ENCODE results near the gene RBBP8NL.
A peak's percentile ranks its signal among the peaks of the same experiment; 100 is the strongest.

The RBBP8NL gene

DNA sequence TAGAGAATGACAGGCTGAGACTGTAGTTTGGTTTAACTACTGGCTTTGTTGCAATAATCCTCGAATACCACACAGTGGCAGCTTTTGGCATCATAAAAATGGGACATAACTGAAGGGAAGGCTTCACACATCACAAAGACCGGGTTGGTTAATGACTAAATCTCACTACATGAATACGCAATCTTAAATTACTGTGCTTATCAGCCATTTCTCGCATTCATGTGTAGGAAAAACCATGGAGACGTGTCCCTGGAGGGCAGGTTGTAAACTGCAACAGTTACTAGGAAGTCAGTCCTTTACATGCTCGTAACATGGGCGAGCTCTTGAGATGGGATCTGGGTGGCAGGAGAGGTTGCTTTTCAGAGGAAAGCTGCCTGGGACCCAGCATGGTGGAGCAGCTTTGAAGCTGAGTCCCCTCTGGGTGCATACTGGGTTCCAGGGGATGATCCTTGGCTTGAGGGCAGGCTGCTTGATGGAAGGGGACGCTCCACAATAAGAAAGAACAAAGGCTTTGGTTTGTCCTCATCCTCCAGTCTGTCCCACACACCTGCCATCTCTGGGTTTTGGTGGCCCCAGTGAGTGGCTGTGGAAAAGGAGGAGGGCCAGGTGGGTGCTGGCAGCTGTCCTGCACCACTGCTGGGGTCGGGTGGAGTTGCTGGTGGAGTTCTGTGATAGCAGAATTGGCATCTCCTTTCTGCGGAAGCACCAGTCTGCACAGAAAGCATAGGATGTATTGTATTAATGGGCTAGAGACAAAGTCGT lies 38.3 kb downstream of the RBBP8NL start:
- Histone ChIP-seq H3K9me3 (no peaks in the 10 kb centered on the region), H3K4me3 (no peak overlapping the region), H3K4me1 (peaks cover 0 to 29% (median 24%) of the 10 kb centered on the region in 4 donors), H3K36me3 (peaks cover 0 to 61% (median 51%) of the 10 kb centered on the region in 3 donors), H3K27me3 (no peaks in the 10 kb centered on the region), H3K27ac (no peak overlapping the region)
- no peak for DNase-seq
- intact Hi-C loops (cut with DNase I; ENCODE audit: low total_unique reads) = no loop called here
- TF ChIP-seq, protein P1, sequence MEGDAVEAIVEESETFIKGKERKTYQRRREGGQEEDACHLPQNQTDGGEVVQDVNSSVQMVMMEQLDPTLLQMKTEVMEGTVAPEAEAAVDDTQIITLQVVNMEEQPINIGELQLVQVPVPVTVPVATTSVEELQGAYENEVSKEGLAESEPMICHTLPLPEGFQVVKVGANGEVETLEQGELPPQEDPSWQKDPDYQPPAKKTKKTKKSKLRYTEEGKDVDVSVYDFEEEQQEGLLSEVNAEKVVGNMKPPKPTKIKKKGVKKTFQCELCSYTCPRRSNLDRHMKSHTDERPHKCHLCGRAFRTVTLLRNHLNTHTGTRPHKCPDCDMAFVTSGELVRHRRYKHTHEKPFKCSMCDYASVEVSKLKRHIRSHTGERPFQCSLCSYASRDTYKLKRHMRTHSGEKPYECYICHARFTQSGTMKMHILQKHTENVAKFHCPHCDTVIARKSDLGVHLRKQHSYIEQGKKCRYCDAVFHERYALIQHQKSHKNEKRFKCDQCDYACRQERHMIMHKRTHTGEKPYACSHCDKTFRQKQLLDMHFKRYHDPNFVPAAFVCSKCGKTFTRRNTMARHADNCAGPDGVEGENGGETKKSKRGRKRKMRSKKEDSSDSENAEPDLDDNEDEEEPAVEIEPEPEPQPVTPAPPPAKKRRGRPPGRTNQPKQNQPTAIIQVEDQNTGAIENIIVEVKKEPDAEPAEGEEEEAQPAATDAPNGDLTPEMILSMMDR (IDR thresholded peaks at IDR 0.05) = no peak

DNA sequence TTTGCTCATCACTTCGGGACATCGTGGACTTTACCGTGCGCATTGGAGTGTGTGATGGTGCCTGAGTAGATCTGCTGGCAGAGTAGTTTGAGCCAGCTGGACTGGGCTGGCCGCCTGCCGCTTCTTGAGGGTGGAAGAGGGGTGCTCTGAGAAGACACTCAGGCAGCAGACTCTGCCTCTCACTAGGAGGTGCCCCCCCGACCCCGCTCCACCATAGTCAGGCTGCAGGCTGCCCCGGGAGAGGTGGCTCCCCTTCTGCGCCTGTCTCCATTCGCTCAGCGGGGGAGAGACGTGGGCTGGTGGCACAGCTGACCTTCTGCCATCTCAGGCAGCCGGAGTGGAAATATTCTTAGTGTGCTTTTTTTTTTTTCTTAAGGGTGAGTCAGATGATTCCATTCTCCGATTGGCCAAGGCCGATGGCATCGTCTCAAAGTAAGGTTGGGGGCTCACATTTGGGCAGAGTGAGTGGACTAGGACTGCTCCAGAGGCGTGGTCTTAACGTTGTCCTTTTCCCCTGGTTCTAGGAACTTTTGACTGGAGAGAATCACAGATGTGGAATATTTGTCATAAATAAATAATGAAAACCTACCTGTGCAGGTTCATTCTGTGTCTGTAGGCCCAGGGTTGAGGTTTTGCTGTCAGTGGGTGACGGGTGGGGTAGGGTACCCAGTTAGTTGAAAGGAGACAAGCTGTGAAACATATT lies 39.3 kb downstream of the RBBP8NL start:
- no peak for DNase-seq
- Histone ChIP-seq H3K4me1 (peaks cover 0 to 29% (median 24%) of the 10 kb centered on the region in 4 donors), H3K4me3 (peak overlapping the region; percentile 96 to 97), H3K36me3 (peaks cover 0 to 52% (median 42%) of the 10 kb centered on the region in 3 donors), H3K27me3 (no peaks in the 10 kb centered on the region), H3K9me3 (no peaks in the 10 kb centered on the region), H3K27ac (peak overlapping the region; percentile 97 to 98)
- intact Hi-C loops (cut with DNase I; ENCODE audit: low total_unique reads) = loop anchor here (2.0 kb wide), 1 partner anchor 143 kb away; no protein-coding TSS in a partner anchor
- TF ChIP-seq, protein P1 (IDR thresholded peaks at IDR 0.05) = no peak

DNA sequence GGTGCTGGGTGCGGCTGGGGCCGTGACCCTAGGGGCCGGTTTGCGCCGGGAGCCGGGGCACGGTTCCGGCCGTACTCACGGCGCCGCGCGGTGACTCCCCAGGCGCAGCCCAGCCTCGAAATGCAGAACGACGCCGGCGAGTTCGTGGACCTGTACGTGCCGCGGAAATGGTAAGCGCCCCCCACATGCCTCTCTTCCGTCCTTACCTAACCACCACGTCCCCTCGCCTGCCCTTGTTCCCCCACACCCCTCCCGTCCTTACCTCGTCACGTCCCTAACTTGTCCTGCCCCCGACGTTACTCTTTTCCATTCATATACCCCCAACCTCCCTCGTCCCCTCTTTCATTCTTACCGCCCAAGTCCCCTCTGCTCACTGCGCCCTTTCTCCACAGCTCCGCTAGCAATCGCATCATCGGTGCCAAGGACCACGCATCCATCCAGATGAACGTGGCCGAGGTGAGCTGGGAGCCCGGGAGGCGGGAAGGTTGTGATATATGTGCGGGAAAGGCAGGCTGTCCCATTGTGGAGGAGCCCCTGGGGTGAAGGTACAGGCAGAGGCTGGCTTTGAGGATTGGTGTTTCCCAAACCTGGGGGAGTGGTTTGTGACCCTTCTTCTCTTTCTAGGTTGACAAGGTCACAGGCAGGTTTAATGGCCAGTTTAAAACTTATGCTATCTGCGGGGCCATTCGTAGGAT lies 40.0 kb downstream of the RBBP8NL start:
- TF ChIP-seq, protein P1 (IDR thresholded peaks at IDR 0.05) = no peak
- Histone ChIP-seq H3K36me3 (peaks cover 0 to 45% (median 37%) of the 10 kb centered on the region in 3 donors), H3K9me3 (no peaks in the 10 kb centered on the region), H3K4me3 (peak overlapping the region; percentile 96 to 97), H3K27me3 (no peaks in the 10 kb centered on the region), H3K27ac (peak overlapping the region; percentile 97 to 98), H3K4me1 (peaks cover 0 to 32% (median 27%) of the 10 kb centered on the region in 4 donors)
- DNase-seq = no peak
- intact Hi-C loops (cut with DNase I; ENCODE audit: low total_unique reads) = loop anchor here (2.0 kb wide), 1 partner anchor 143 kb away; no protein-coding TSS in a partner anchor

DNA sequence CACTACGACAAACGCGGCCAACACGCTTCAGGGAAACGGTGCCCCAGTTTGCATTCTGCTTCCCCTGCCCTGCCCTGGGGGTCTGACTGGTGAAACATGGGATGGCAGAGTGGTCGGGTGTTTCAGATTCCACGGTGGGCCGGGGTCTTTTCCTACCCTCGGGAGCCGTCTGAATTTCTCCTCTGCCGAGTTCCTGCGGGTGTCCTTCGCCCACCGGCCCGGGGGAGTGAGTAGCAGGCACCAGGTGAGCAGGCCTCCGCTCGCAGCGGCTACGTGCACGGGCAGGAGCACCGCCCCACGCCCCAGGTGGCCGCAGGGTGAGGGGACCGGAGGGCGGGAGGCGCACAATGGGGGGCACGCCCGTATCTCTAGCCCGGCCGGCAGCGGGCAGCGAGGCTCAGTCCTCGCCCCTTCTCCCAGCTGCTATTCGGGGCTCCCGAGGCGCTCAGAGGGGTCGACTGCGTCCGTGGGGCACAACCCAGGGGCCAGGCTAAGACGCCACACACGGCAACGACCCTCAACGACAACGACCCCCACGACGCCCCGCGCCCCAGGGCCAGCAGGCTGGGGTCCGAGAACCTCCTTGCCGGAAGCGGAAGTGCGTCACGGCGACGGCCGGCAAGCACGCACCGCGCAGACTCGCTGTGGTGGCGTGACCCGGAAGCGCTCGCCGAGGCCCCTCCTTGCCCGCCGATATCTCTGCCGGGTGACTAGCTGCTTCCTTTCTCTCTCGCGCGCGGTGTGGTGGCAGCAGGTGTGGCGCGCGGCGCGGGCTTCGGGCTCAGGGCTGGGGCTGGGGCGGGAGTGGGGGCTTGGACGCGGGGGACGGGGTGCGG lies 40.7 kb downstream of the RBBP8NL start, which contains the start of gene RPS21:
TSS of gene RPS21 (plus strand) at position 721 of the 836 bp plus-strand sequence. CDS start 236 bp downstream, outside the sequence.
- peak; percentile 90 to 95 for DNase-seq
- TF ChIP-seq, protein P1 (IDR thresholded peaks at IDR 0.05) = no peak

More for the DNA sequence above, 40.7 kb downstream of the RBBP8NL start, which contains the start of gene RPS21:
- no peaks in the 10 kb centered on the region for H3K27me3 ChIP-seq
- H3K4me1 ChIP-seq = peaks cover 0 to 34% (median 29%) of the 10 kb centered on the region in 4 donors
- H3K27ac ChIP-seq = peak within 1 kb of the TSS; percentile 97 to 98
- no peaks in the 10 kb centered on the region for H3K9me3 ChIP-seq
- H3K4me3 ChIP-seq = peak within 1 kb of the TSS; percentile 96 to 97
- peaks cover 0 to 37% (median 32%) of the 10 kb centered on the region in 3 donors for H3K36me3 ChIP-seq
- intact Hi-C loops (cut with DNase I; ENCODE audit: low total_unique reads) = loop anchor here (2.0 kb wide), 1 partner anchor 142 kb away; no protein-coding TSS in a partner anchor

All from tibial artery (tissue), 4 donors.